Astrocyte (in vitro differentiated cells and primary cell): Measurements from ENCODE around the gene TNPO1. TPM values are rescaled to one million over a fixed set of nuclear protein-coding genes. Genes with fewer than 3 reads are reported as not detected.
A peak's percentile ranks its signal among the peaks of the same experiment; 100 is the strongest.

Experiments
- DNase-seq: peaks from one replicate; pipeline ENCODE4 v3.0.0-alpha.2; 2010; ENCODE audit warnings: low read depth
- FAIRE-seq: peaks from 2 replicates; lab custom pipeline; 2011; peaks lifted over from hg19 to GRCh38; lab: Jason Lieb, UNC
- H2AFZ ChIP-seq: 2 replicates; pipeline ENCODE4 v1.6.0; 2012; ENCODE audit warnings: low read depth, low read length, inconsistent platforms
- H3K27ac ChIP-seq: 2 replicates; pipeline ENCODE4 v1.5.1; 2011; ENCODE audit warnings: low read depth, low read length, inconsistent platforms
- H3K27me3 ChIP-seq: 2 replicates; pipeline ENCODE4 v1.6.0; 2011; ENCODE audit warnings: low read length, inconsistent platforms; ENCODE audit not compliant: insufficient read depth
- H3K36me3 ChIP-seq: 2 replicates; pipeline ENCODE4 v1.5.1; 2011; ENCODE audit warnings: low read length, inconsistent platforms; ENCODE audit not compliant: insufficient read depth
- H3K4me1 ChIP-seq: 2 replicates; pipeline ENCODE4 v1.5.1; 2011; ENCODE audit warnings: low read length, inconsistent platforms; ENCODE audit not compliant: insufficient read depth
- H3K4me2 ChIP-seq: 2 replicates; pipeline ENCODE4 v1.6.0; 2012; ENCODE audit warnings: low read length, inconsistent platforms
- H3K4me3 ChIP-seq: 2 replicates; pipeline ENCODE4 v1.5.1; 2011; ENCODE audit warnings: low read depth, mild to moderate bottlenecking, low read length, inconsistent platforms; ENCODE audit not compliant: insufficient read depth
- H3K79me2 ChIP-seq: 2 replicates; pipeline ENCODE4 v1.6.0; 2012; ENCODE audit warnings: mild to moderate bottlenecking, low read length, inconsistent platforms; ENCODE audit not compliant: insufficient read depth
- H3K9ac ChIP-seq: 2 replicates; pipeline ENCODE4 v1.6.0; 2012; ENCODE audit warnings: mild to moderate bottlenecking, low read length, inconsistent platforms
- H3K9me3 ChIP-seq: 2 replicates; pipeline ENCODE4 v1.5.1; 2012; ENCODE audit warnings: low read depth, mild to moderate bottlenecking, low read length, inconsistent platforms; ENCODE audit not compliant: insufficient read depth
- H4K20me1 ChIP-seq: 2 replicates; pipeline ENCODE4 v1.6.0; 2012; ENCODE audit warnings: low read length, inconsistent platforms; ENCODE audit not compliant: insufficient read depth
- H3K27ac Mint-ChIP-seq: one replicate; pipeline ENCODE4 v1.8.0; 2021; ENCODE audit warnings: mild to moderate bottlenecking, mixed read lengths; ENCODE audit not compliant: unreplicated experiment
- H3K27me3 Mint-ChIP-seq: one replicate; pipeline ENCODE4 v1.8.0; 2021; ENCODE audit warnings: low read depth, mixed read lengths; ENCODE audit not compliant: unreplicated experiment
- H3K36me3 Mint-ChIP-seq: one replicate; pipeline ENCODE4 v1.8.0; 2021; ENCODE audit warnings: low read depth, mixed read lengths; ENCODE audit not compliant: unreplicated experiment
- H3K4me1 Mint-ChIP-seq: one replicate; pipeline ENCODE4 v1.8.0; 2021; ENCODE audit warnings: low read depth, mixed read lengths; ENCODE audit not compliant: unreplicated experiment
- H3K4me3 Mint-ChIP-seq: one replicate; pipeline ENCODE4 v1.8.0; 2021; ENCODE audit warnings: mild to moderate bottlenecking, moderate library complexity, mixed read lengths; ENCODE audit not compliant: unreplicated experiment
- H3K9me3 Mint-ChIP-seq: one replicate; pipeline ENCODE4 v1.8.0; 2021; ENCODE audit warnings: mild to moderate bottlenecking, mixed read lengths; ENCODE audit not compliant: unreplicated experiment
- CTCF ChIP-seq: IDR thresholded peaks from 2 replicates; pipeline ENCODE4 v1.5.1; 2011; ENCODE audit warnings: low read depth, mild to moderate bottlenecking, inconsistent platforms, low read length, moderate library complexity; ENCODE audit not compliant: insufficient read depth
- EZH2 ChIP-seq: IDR thresholded peaks from 2 replicates; pipeline ENCODE4 v1.6.1; 2012; ENCODE audit warnings: mild to moderate bottlenecking, low read length, inconsistent platforms; ENCODE audit not compliant: insufficient read depth
- total RNA-seq: library from RNA; stranded (reverse); gene quantifications from 2 replicates; pipeline ENCODE4 v1.2.1, GENCODE V29; 2021

The TNPO1 gene
- total RNA-seq, 1 donor from 2014 or later = 184 TPM

GRCh38 chr5:72814864-72815263 lies 1.6 kb upstream of the TNPO1 start:
- H3K27ac Mint-ChIP-seq = no peak overlapping the region
- Histone ChIP-seq H2AFZ (no peak overlapping the region), H3K4me1 (peaks cover 13% of the 10 kb centered on the region), H3K4me3 (no peak overlapping the region), H3K9ac (no peak overlapping the region), H3K9me3 (no peaks in the 10 kb centered on the region), H3K4me2 (no peak overlapping the region), H3K27ac (no peak overlapping the region), H3K79me2 (peaks cover 32% of the 10 kb centered on the region), H3K36me3 (no peaks in the 10 kb centered on the region), H4K20me1 (peaks cover 13% of the 10 kb centered on the region), H3K27me3 (no peaks in the 10 kb centered on the region)
- FAIRE-seq = no peak
- H3K4me3 Mint-ChIP-seq = no peak overlapping the region
- H3K9me3 Mint-ChIP-seq = no peaks in the 10 kb centered on the region
- TF ChIP-seq CTCF (no peak), EZH2 (no peak)
- no peaks in the 10 kb centered on the region for H3K36me3 Mint-ChIP-seq
- peaks cover 7% of the 10 kb centered on the region for H3K4me1 Mint-ChIP-seq
- DNase-seq = no peak
- no peaks in the 10 kb centered on the region for H3K27me3 Mint-ChIP-seq

- Histone ChIP-seq H3K27me3 (no peaks in the 10 kb centered on the region), H2AFZ (peak overlapping the region; percentile 99), H3K79me2 (peaks cover 41% of the 10 kb centered on the region), H3K9me3 (no peaks in the 10 kb centered on the region), H3K27ac (peak overlapping the region; percentile 97), H3K4me2 (peak overlapping the region; percentile 91), H3K9ac (peak overlapping the region; percentile 99), H3K36me3 (no peaks in the 10 kb centered on the region), H4K20me1 (peaks cover 19% of the 10 kb centered on the region), H3K4me3 (peak overlapping the region; percentile 90), H3K4me1 (peaks cover 13% of the 10 kb centered on the region)
- no peak for TF ChIP-seq CTCF
- no peak for TF ChIP-seq EZH2
- Mint-ChIP-seq H3K27ac (peak overlapping the region; percentile 69), H3K4me3 (peak overlapping the region; percentile 84), H3K9me3 (no peaks in the 10 kb centered on the region), H3K27me3 (no peaks in the 10 kb centered on the region), H3K36me3 (no peaks in the 10 kb centered on the region), H3K4me1 (peaks cover 7% of the 10 kb centered on the region)
- FAIRE-seq (no peak), DNase-seq (no peak)
These were observed 729 bp upstream of the TNPO1 start for GRCh38 chr5:72815580-72816283.

- Histone ChIP-seq H3K4me2 (peak overlapping the region; percentile 91), H2AFZ (peak overlapping the region; percentile 74), H3K4me1 (peaks cover 13% of the 10 kb centered on the region), H3K27ac (peak overlapping the region; percentile 97), H3K9ac (peak overlapping the region; percentile 99), H4K20me1 (peaks cover 23% of the 10 kb centered on the region), H3K9me3 (no peaks in the 10 kb centered on the region), H3K36me3 (no peaks in the 10 kb centered on the region), H3K79me2 (peaks cover 54% of the 10 kb centered on the region), H3K4me3 (peak overlapping the region; percentile 90), H3K27me3 (no peaks in the 10 kb centered on the region)
- no peaks in the 10 kb centered on the region for H3K9me3 Mint-ChIP-seq
- no peak for FAIRE-seq
- peak overlapping the region; percentile 99 for H3K4me3 Mint-ChIP-seq
- peak; percentile 66 for DNase-seq
- no peaks in the 10 kb centered on the region for H3K27me3 Mint-ChIP-seq
- H3K36me3 Mint-ChIP-seq = no peaks in the 10 kb centered on the region
- H3K27ac Mint-ChIP-seq = peak overlapping the region; percentile 94
- TF ChIP-seq EZH2 (no peak), CTCF (no peak)
- peaks cover 14% of the 10 kb centered on the region for H3K4me1 Mint-ChIP-seq
These were observed 618 bp downstream of the TNPO1 start for GRCh38 chr5:72817076-72817481.
